ENCODE data around the gene ZBTB8OS.

DNA sequence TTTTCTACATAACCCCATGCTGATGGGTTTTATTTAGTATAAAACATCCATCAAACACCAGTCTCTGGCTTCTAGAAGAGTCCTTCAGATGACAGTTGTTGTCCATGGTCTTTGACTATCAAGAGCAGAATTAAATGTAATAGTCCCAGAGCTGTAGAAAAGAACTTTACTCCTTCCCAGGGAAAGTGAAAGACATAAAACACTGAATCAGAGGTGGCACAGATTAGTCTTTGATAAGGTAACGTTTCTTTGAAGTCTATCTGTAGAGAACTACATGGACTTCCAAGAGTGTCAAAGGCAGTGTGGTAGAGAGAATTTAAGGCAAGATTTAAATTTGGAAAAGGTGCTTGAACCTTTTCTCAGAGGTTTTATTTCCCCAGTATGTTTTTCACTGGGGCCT, 30.3 kb upstream of the ZBTB8OS start:
- TF ChIP-seq POLR2A (IDR thresholded peaks at IDR 0.05; ENCODE audit: low read length) (no peak), GATA1 (IDR thresholded peaks at IDR 0.05; ENCODE audit: low read depth, low read length) (no peak)
